Mucosa of descending colon (tissue), 3 donors: ENCODE data around the gene TIMM9. TPM values are rescaled to one million over a fixed set of nuclear protein-coding genes. Genes with fewer than 3 reads are reported as not detected.

ENCODE experiments used
- ATAC-seq: fragments of 200-7000 bp; cut with Tn5 transposase; one replicate; pipeline ENCODE4 v1.9.1; 2020; ENCODE audit warnings: mild to moderate bottlenecking, moderate library complexity
- DNase-seq, 3 donors: peaks; one replicate each; pipeline ENCODE4 v3.0.0-alpha.2; 2020
- H3K36me3 ChIP-seq: fragments of 200-600 bp; one replicate; pipeline ENCODE4 v1.8.0; 2021; ENCODE audit warnings: low read depth, mild to moderate bottlenecking
- H3K4me1 ChIP-seq: fragments of 200-600 bp; one replicate; pipeline ENCODE4 v1.8.0; 2021; ENCODE audit warnings: low read depth, mild to moderate bottlenecking
- H3K4me3 ChIP-seq: fragments of 200-600 bp; one replicate; pipeline ENCODE4 v1.8.0; 2021; ENCODE audit warnings: mild to moderate bottlenecking
- H3K9me3 ChIP-seq: fragments of 200-600 bp; one replicate; pipeline ENCODE4 v1.8.0; 2021; ENCODE audit warnings: mild to moderate bottlenecking
- intact Hi-C, 2 donors: fragments of 100-400 bp; cut with DNase I in 1 of 2; cut with micrococcal nuclease in 1 of 2; formaldehyde crosslinking; loops; one replicate each; pipeline versions ENCODE4 v1.11.0 to v1.11.1; 2022; cut with DNase I, micrococcal nuclease
- total RNA-seq, 3 donors: library from RNA; stranded (reverse); fragmentation: NEBNext Ultra II Directional in 2 of 3; extraction: Animal tissue kit (Norgen Biotek cat#: 25700) in 2 of 3; gene quantifications; one replicate each; pipeline versions ENCODE4 v1.2.1 to v1.2.4, GENCODE V29; 2021 to 2023
- TF ChIP-seq, protein P1 (sequence below): fragments of 200-600 bp; IDR thresholded peaks from one replicate; pipeline ENCODE4 v1.8.0; 2022; ENCODE audit warnings: antibody characterized with exemption, mild to moderate bottlenecking
- donor health status: DM: no; HTN: no; CAD: no; lungs with moderate emphysema.
- donor health status: DM: no; HTN: no; CAD: no.
- donor health status: DM: no; HTN: yes; CAD: no.

The TIMM9 gene
- total RNA-seq, 3 donors from 2014 or later = 18.5 to 35.6 (median 22.2) TPM

DNA sequence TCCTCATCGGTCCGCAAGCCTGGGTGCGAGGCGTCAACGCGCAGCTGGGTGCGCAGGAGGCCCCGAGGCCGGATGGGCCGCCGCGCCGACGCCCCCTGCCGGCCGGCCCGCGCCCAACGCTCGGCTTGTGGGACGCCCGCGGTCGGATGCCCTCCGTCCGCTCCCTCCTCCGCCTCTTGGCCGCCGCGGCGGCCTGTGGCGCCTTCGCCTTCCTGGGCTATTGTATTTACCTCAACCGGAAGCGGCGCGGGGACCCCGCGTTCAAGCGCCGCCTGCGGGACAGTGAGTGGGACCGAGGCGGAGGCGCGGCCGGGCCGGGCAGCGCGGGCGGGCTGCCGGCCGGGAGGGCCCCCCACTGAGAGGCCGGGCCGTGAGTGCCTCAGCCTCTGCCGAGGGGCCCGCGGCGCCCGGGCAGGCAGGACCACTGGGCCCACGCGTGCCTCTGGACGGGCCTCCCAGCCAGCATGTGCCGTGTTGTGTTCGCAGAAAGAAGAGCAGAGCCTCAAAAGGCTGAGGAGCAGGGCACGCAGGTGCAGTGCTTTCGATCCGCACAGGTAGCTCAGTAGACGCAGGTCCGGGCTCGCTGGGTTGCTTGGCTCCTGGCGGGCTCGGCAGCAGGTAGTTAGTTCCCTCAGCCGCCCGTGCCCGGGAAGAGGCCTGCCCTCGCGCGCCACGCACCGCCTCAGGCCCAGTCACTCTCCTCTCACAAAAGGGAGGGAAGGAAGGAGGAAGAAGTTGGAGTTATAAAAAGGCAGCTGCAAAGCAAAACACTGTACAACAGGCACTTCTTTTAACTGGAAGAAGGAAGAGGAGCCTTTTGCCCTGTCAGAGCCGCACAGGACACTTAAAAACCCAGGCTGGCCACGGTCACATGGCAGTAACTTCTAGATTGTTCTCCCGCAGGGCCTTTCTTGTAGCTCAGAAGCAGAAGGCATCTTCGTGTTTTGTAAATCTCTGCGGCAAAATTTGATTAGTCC lies 31.2 kb downstream of the TIMM9 start, which contains the start of gene TOMM20L:
Gene TOMM20L, plus strand, starts transcription at position 119 of the 977 bp plus-strand sequence. Its CDS starts 28 bp downstream, at position 147.
- Histone ChIP-seq H3K4me3 (peak within 1 kb of the TSS; percentile 4), H3K36me3 (no peaks in the 10 kb centered on the region), H3K4me1 (peaks cover 4% of the 10 kb centered on the region), H3K9me3 (no peaks in the 10 kb centered on the region)
- DNase-seq (peak; percentile 77 to 88 (median 84)), ATAC-seq (peak; percentile 96)
- TF ChIP-seq, protein P1, sequence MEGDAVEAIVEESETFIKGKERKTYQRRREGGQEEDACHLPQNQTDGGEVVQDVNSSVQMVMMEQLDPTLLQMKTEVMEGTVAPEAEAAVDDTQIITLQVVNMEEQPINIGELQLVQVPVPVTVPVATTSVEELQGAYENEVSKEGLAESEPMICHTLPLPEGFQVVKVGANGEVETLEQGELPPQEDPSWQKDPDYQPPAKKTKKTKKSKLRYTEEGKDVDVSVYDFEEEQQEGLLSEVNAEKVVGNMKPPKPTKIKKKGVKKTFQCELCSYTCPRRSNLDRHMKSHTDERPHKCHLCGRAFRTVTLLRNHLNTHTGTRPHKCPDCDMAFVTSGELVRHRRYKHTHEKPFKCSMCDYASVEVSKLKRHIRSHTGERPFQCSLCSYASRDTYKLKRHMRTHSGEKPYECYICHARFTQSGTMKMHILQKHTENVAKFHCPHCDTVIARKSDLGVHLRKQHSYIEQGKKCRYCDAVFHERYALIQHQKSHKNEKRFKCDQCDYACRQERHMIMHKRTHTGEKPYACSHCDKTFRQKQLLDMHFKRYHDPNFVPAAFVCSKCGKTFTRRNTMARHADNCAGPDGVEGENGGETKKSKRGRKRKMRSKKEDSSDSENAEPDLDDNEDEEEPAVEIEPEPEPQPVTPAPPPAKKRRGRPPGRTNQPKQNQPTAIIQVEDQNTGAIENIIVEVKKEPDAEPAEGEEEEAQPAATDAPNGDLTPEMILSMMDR = peak; percentile 86
- intact Hi-C loops = no loop called here

DNA sequence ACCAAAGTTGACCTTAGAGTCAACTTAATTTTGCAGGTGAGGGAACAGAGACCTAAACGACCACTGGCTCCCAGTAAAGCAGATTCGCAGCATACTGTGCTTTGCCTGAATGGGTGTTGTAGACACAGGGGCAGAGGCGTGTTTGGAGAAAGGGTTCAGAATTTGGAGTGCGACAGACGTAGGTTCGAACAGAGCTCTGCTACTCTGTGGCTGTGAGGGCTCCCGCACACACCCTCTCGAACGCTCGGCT lies 31.8 kb downstream of the TIMM9 start:
- no peak for ATAC-seq
- intact Hi-C loops = no loop called here

DNA sequence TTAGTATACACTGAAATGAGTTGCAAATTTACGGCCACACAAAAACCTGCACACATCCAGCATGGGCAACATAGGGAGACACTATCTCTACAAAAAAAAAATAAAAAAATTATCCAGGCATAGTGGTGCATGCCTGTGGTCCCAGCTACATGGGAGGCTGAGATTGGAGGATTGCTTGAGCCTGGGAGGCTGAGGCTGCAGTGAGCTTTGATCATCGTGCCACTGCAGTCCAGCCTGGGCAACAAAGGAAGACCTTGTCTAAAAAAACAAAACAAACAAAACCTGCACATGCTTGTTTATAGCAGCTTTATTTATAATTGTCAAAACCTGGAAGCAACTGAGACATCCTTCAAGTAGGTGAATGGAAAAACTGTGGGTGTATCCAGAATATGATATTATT lies 36.5 kb downstream of the TIMM9 start:
- TF ChIP-seq, protein P1 = no peak
- Histone ChIP-seq H3K36me3 (no peaks in the 10 kb centered on the region), H3K4me1 (no peaks in the 10 kb centered on the region), H3K9me3 (no peaks in the 10 kb centered on the region), H3K4me3 (no peak overlapping the region)
- no peak for DNase-seq
- intact Hi-C loops = no loop called here
- ATAC-seq = no peak

More for the DNA sequence above, 31.8 kb downstream of the TIMM9 start:
- Histone ChIP-seq H3K4me1 (peaks cover 4% of the 10 kb centered on the region), H3K36me3 (no peaks in the 10 kb centered on the region), H3K9me3 (no peaks in the 10 kb centered on the region), H3K4me3 (peak overlapping the region; percentile 4)
- TF ChIP-seq, protein P1 = no peak
- DNase-seq = no peak

DNA sequence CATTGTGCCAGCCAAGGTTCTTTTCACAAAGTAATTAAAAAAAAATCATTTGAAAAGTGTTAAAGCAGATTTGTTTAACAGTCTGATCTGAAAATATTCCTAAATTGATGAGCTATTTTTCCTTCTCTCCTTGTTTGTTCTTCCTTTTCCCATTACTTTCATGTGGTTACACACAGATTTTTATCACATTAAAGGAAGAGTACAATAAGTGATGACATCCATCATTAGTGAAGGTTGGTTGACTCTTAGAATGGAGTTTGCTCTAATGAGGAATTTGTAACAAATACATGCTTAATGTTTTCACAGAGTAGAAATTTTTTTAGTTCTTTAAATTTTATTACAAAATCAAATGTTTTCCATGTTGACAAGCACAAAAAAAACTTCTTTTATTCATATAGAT lies 50.5 kb downstream of the TIMM9 start:
- TF ChIP-seq, protein P1 = no peak
- ATAC-seq = no peak
- H3K4me1 ChIP-seq = no peaks in the 10 kb centered on the region
- no peaks in the 10 kb centered on the region for H3K36me3 ChIP-seq
- intact Hi-C loops = no loop called here
- no peak overlapping the region for H3K4me3 ChIP-seq
- no peaks in the 10 kb centered on the region for H3K9me3 ChIP-seq
- no peak for DNase-seq

DNA sequence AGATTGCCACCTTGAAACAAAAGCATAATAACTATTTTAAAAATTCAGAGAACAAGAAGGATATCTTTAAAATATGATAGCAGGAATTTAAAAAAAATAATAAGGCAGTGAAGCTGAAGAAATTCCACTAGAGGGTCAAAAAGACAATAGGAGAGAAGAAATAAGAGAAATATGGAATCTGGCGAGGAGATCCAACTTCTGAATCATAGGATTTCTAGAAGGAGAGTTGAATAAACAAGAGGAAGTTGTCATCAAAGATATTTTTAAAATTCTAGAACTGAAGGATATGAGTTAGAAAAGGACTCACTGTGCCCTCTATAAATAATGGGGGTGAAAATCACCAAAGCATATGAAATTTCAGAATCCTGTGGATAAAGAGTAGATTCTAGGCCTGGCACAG lies 58.4 kb downstream of the TIMM9 start:
- intact Hi-C loops = no loop called here
- DNase-seq (no peak), ATAC-seq (no peak)
- TF ChIP-seq, protein P1 = no peak
- Histone ChIP-seq H3K4me1 (no peaks in the 10 kb centered on the region), H3K36me3 (no peaks in the 10 kb centered on the region), H3K9me3 (no peaks in the 10 kb centered on the region), H3K4me3 (no peak overlapping the region)
